ENCODE data around the gene SDSL. TPM values are rescaled to one million over a fixed set of nuclear protein-coding genes. Genes with fewer than 3 reads are reported as not detected.

Gene SDSL
- total RNA-seq, 2 donors from 2014 or later: 14.2 to 35.2 TPM

GRCh38 chr12:113416091-113416754 is 6.0 kb upstream of the SDSL start:
- intact Hi-C loops (cut with DNase I): no loop called here
- no peaks in the 10 kb centered on the region for H3K27me3 ChIP-seq
- DNase-seq: no peak
- no peaks in the 10 kb centered on the region for H3K36me3 ChIP-seq
- H3K4me3 ChIP-seq: no peak overlapping the region
- no peaks in the 10 kb centered on the region for H3K9me3 ChIP-seq
- no peak overlapping the region for H3K9ac ChIP-seq (ENCODE audit: low read depth in 2 of 2, low read length in 2 of 2)
- no peak for TF ChIP-seq CTCF (IDR thresholded peaks at IDR 0.05)
- H3K27ac ChIP-seq: no peak overlapping the region
- no peaks in the 10 kb centered on the region for H3K4me1 ChIP-seq

- Histone ChIP-seq H3K4me3 (no peak overlapping the region), H3K36me3 (no peaks in the 10 kb centered on the region), H3K27ac (no peak overlapping the region), H3K27me3 (no peaks in the 10 kb centered on the region), H3K9me3 (no peaks in the 10 kb centered on the region), H3K9ac (ENCODE audit: low read depth in 2 of 2, low read length in 2 of 2) (no peak overlapping the region), H3K4me1 (no peaks in the 10 kb centered on the region)
- no peak for TF ChIP-seq CTCF (IDR thresholded peaks at IDR 0.05)
- no peak for DNase-seq
- intact Hi-C loops (cut with DNase I): no loop called here
Measured at GRCh38 chr12:113418213-113418879, 3.8 kb upstream of the SDSL start.

GRCh38 chr12:113420996-113421595 is 1.1 kb upstream of the SDSL start:
- no peak for TF ChIP-seq CTCF (IDR thresholded peaks at IDR 0.05)
- Histone ChIP-seq H3K27ac (no peak overlapping the region), H3K4me1 (no peaks in the 10 kb centered on the region), H3K36me3 (no peaks in the 10 kb centered on the region), H3K9me3 (no peaks in the 10 kb centered on the region), H3K4me3 (no peak overlapping the region), H3K9ac (ENCODE audit: low read depth in 2 of 2, low read length in 2 of 2) (no peak overlapping the region), H3K27me3 (no peaks in the 10 kb centered on the region)
- no peak for DNase-seq
- intact Hi-C loops (cut with DNase I): loop anchor here (5.0 kb wide), 1 partner anchor 224 kb away; no protein-coding TSS in a partner anchor

- intact Hi-C loops (cut with DNase I): loop anchor here (5.0 kb wide), 1 partner anchor 226 kb away; no protein-coding TSS in a partner anchor
- TF ChIP-seq CTCF (IDR thresholded peaks at IDR 0.05): no peak
- Histone ChIP-seq H3K27me3 (no peaks in the 10 kb centered on the region), H3K27ac (peak overlapping the region; percentile 59), H3K9ac (ENCODE audit: low read depth in 2 of 2, low read length in 2 of 2) (peak overlapping the region; percentile 74 to 90), H3K36me3 (no peaks in the 10 kb centered on the region), H3K9me3 (no peaks in the 10 kb centered on the region), H3K4me1 (no peaks in the 10 kb centered on the region), H3K4me3 (peak overlapping the region; percentile 58)
- DNase-seq: no peak
Measured at GRCh38 chr12:113422886-113423669, 898 bp downstream of the SDSL start.

DNA sequence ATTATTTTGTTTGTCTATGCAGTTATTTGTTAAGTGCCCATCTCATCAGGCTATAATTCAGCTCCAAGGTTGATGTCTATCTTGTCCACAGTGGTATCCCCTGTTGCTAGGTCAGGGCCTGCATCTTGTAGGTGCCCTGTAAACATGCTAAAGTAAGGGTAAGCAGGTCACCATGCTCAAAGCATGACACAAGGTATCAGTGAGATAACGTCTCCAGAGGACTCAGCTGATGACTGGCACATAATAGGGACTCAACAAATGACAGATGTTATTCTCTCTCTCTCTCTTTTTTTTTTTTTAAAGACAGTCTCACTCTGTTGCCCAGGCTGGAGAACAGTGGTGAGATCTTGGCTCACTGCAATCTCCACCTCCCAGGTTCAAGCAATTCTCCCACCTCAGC is 2.3 kb downstream of the SDSL start:
- no peak for DNase-seq
- H3K27me3 ChIP-seq: no peaks in the 10 kb centered on the region
- intact Hi-C loops (cut with DNase I): loop anchor here (2.0 to 5.0 kb wide), 2 partner anchors 112 to 227 kb away; no protein-coding TSS in a partner anchor
- no peak overlapping the region for H3K9ac ChIP-seq (ENCODE audit: low read depth in 2 of 2, low read length in 2 of 2)
- no peak overlapping the region for H3K27ac ChIP-seq
- no peaks in the 10 kb centered on the region for H3K4me1 ChIP-seq
- no peaks in the 10 kb centered on the region for H3K9me3 ChIP-seq
- H3K36me3 ChIP-seq: no peaks in the 10 kb centered on the region
- no peak for TF ChIP-seq CTCF (IDR thresholded peaks at IDR 0.05)
- no peak overlapping the region for H3K4me3 ChIP-seq

Data from colonic mucosa (tissue), 4 donors.